Osteocyte (in vitro differentiated cells): ENCODE data around the gene NPM3. TPM values are rescaled to one million over a fixed set of nuclear protein-coding genes. Genes with fewer than 3 reads are reported as not detected.
A peak's percentile ranks its signal among the peaks of the same experiment; 100 is the strongest.

ENCODE experiments used
- DNase-seq: peaks from one replicate; pipeline ENCODE4 v3.0.0; 2021; ENCODE audit warnings: mixed read lengths; ENCODE audit not compliant: unreplicated experiment; ENCODE audit errors: extremely low spot score
- H3K27ac Mint-ChIP-seq: one replicate; pipeline ENCODE4 v1.8.0; 2021; ENCODE audit warnings: mild to moderate bottlenecking, mixed read lengths; ENCODE audit not compliant: unreplicated experiment
- H3K27me3 Mint-ChIP-seq: one replicate; pipeline ENCODE4 v1.8.0; 2021; ENCODE audit warnings: mixed read lengths; ENCODE audit not compliant: unreplicated experiment
- H3K36me3 Mint-ChIP-seq: one replicate; pipeline ENCODE4 v1.8.0; 2021; ENCODE audit warnings: mixed read lengths; ENCODE audit not compliant: unreplicated experiment
- H3K4me1 Mint-ChIP-seq: one replicate; pipeline ENCODE4 v1.8.0; 2021; ENCODE audit warnings: mixed read lengths; ENCODE audit not compliant: unreplicated experiment
- H3K4me3 Mint-ChIP-seq: one replicate; pipeline ENCODE4 v1.8.0; 2021; ENCODE audit warnings: mild to moderate bottlenecking, moderate library complexity, mixed read lengths; ENCODE audit not compliant: unreplicated experiment
- H3K9me3 Mint-ChIP-seq: one replicate; pipeline ENCODE4 v1.8.0; 2021; ENCODE audit warnings: mixed read lengths; ENCODE audit not compliant: unreplicated experiment
- total RNA-seq: library from RNA; stranded (reverse); gene quantifications from 2 replicates; pipeline ENCODE4 v1.2.1, GENCODE V29; 2021
- TF ChIP-seq, protein P1 (sequence below): fragments of 200-600 bp; sonication (generic); IDR thresholded peaks from 2 replicates; pipeline ENCODE4 v1.5.0; 2021; ENCODE audit warnings: antibody characterized with exemption, mild to moderate bottlenecking, moderate library complexity

NPM3 gene
- total RNA-seq, 1 donor from 2014 or later = 35.6 TPM

DNA sequence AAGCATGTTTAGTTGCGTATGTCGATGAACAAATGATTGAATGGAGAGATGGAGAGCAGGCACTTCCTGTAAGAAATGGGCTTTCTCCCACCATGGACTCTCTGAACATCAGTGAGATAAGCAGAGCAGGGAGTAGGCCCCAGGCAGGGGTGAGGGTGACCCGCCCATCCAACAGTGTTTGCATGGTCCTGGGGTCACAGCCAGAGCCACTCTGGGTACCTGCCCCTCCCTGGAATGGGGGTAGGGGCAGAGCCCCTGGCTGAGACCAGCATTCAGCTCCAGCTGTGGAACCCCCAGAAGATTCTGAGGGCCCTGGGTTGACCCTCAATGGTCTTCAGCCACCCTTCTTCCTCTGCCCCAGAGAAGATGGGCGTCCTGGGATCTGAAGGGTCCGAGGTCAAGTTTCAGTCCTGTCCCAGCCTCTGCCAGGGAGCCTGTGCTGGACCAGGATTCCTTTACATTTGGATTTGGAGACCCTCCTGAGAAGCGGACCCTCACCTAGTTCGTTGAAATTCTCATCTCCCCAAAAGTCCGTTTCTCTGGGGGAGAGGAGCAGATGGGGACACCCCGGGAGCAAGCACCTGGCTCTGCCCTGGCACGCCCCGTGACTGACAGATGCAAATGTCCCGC lies 5.0 kb downstream of the NPM3 start:
- Mint-ChIP-seq H3K27me3 (peaks cover 46% of the 10 kb centered on the region), H3K4me3 (no peak overlapping the region), H3K4me1 (peaks cover 45% of the 10 kb centered on the region), H3K36me3 (no peaks in the 10 kb centered on the region), H3K9me3 (no peaks in the 10 kb centered on the region), H3K27ac (no peak overlapping the region)
- TF ChIP-seq, protein P1, sequence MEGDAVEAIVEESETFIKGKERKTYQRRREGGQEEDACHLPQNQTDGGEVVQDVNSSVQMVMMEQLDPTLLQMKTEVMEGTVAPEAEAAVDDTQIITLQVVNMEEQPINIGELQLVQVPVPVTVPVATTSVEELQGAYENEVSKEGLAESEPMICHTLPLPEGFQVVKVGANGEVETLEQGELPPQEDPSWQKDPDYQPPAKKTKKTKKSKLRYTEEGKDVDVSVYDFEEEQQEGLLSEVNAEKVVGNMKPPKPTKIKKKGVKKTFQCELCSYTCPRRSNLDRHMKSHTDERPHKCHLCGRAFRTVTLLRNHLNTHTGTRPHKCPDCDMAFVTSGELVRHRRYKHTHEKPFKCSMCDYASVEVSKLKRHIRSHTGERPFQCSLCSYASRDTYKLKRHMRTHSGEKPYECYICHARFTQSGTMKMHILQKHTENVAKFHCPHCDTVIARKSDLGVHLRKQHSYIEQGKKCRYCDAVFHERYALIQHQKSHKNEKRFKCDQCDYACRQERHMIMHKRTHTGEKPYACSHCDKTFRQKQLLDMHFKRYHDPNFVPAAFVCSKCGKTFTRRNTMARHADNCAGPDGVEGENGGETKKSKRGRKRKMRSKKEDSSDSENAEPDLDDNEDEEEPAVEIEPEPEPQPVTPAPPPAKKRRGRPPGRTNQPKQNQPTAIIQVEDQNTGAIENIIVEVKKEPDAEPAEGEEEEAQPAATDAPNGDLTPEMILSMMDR = no peak
- peak; percentile 10 for DNase-seq

DNA sequence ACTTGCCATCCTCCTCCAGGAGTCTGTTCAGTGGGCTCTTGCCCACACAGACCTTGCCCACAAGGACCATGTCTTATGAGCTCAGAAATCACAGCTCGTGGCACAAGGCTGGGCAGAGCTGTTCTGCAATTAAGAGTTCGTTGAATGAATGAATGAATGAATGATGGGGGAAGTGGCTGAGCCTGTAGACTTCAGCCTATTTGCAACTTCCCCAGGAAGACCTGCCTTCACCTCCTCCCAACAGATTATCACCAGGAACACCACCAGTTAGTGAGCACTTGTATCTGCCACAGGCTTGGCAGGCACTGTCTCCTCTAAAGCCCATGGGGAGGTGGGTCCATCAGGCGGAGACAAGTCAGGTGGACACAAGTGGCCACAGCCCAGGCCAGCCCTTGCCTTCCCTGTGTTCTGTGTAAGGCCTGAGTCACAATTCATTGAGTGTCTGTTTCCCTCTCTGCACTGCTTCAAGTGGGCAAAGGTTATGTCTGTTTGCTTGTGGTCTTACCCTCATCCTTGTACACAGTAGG lies 5.6 kb downstream of the NPM3 start:
- H3K4me3 Mint-ChIP-seq = peak overlapping the region; percentile 55
- peaks cover 52% of the 10 kb centered on the region for H3K27me3 Mint-ChIP-seq
- H3K9me3 Mint-ChIP-seq = no peaks in the 10 kb centered on the region
- DNase-seq = no peak
- TF ChIP-seq, protein P1 = no peak
- H3K36me3 Mint-ChIP-seq = no peaks in the 10 kb centered on the region
- H3K27ac Mint-ChIP-seq = no peak overlapping the region
- peaks cover 40% of the 10 kb centered on the region for H3K4me1 Mint-ChIP-seq

GRCh38 chr10:101776161-101776817 lies 7.0 kb downstream of the NPM3 start:
- H3K27ac Mint-ChIP-seq = no peak overlapping the region
- no peak for DNase-seq
- TF ChIP-seq, protein P1 = no peak
- H3K9me3 Mint-ChIP-seq = no peaks in the 10 kb centered on the region
- peak overlapping the region; percentile 55 for H3K4me3 Mint-ChIP-seq
- peaks cover 65% of the 10 kb centered on the region for H3K27me3 Mint-ChIP-seq
- peaks cover 30% of the 10 kb centered on the region for H3K4me1 Mint-ChIP-seq
- no peaks in the 10 kb centered on the region for H3K36me3 Mint-ChIP-seq

- peak; percentile 81 for DNase-seq
- Mint-ChIP-seq H3K27me3 (peaks cover 67% of the 10 kb centered on the region), H3K4me1 (peaks cover 26% of the 10 kb centered on the region), H3K4me3 (peak within 1 kb of the TSS; percentile 55), H3K36me3 (no peaks in the 10 kb centered on the region), H3K9me3 (no peaks in the 10 kb centered on the region), H3K27ac (no peak within 1 kb of the TSS)
- TF ChIP-seq, protein P1 = no peak
Measured at GRCh38 chr10:101775273-101776160, 7.7 kb downstream of the NPM3 start, which contains the start of gene FGF8. Gene FGF8, minus strand, starts transcription at chr10:101776114. Its CDS starts 214 bp downstream, at chr10:101775900.
